CD14-positive monocyte (primary cell): ENCODE measurements around the gene CELF5. TPM values are rescaled to one million over a fixed set of nuclear protein-coding genes. Genes with fewer than 3 reads are reported as not detected.

Source experiments
- DNase-seq, 3 donors: peaks; one replicate each; pipeline ENCODE4 v3.0.0-alpha.2; 2011 to 2022
- H2AFZ ChIP-seq: 2 replicates; pipeline ENCODE4 v1.6.0; 2012; ENCODE audit warnings: mild to moderate bottlenecking, low read depth, low read length, inconsistent platforms; ENCODE audit not compliant: insufficient read depth, poor library complexity, severe bottlenecking
- H3K27ac ChIP-seq, 2 donors: 1 replicate in 1 of 2; 2 replicates in 1 of 2; pipeline ENCODE4 v1.5.1; 2012 to 2013; ENCODE audit warnings: low read length in 2 of 2, control low read depth in 1 of 2, inconsistent platforms in 1 of 2, low read depth in 1 of 2, mild to moderate bottlenecking in 1 of 2
- H3K27me3 ChIP-seq, 2 donors: one replicate each; pipeline versions ENCODE4 v1.6.0 to v1.6.1; 2011 to 2013; ENCODE audit warnings: low read length in 2 of 2; ENCODE audit not compliant: control insufficient read depth in 2 of 2, insufficient read depth in 2 of 2
- H3K36me3 ChIP-seq, 2 donors: replicated peaks in 1 of 2; 1 replicate in 1 of 2; 2 replicates in 1 of 2; pipeline versions ENCODE4 v1.5.1 to v1.6.1; 2012 to 2013; ENCODE audit warnings: low read length in 2 of 2, control low read depth in 1 of 2, inconsistent platforms in 1 of 2, mild to moderate bottlenecking in 1 of 2; ENCODE audit not compliant: insufficient read depth in 2 of 2, control insufficient read depth in 1 of 2
- H3K4me1 ChIP-seq, 2 donors: 1 replicate in 1 of 2; 2 replicates in 1 of 2; pipeline versions ENCODE4 v1.5.1 to v1.6.1; 2012 to 2013; ENCODE audit warnings: low read length in 2 of 2, control low read depth in 1 of 2, inconsistent platforms in 1 of 2, mild to moderate bottlenecking in 1 of 2, moderate library complexity in 1 of 2; ENCODE audit not compliant: insufficient read depth in 2 of 2, control insufficient read depth in 1 of 2
- H3K4me2 ChIP-seq: replicated peaks from 2 replicates; pipeline ENCODE3; 2012; ENCODE audit warnings: low read length, moderate library complexity, mild to moderate bottlenecking; ENCODE audit not compliant: poor library complexity, severe bottlenecking; ENCODE audit errors: extremely low read depth
- H3K4me3 ChIP-seq, 3 experiments: fragments of 200-600 bp in 1 of 3; sonication (generic) in 1 of 3; replicated peaks in 1 of 3; 1 replicate in 2 of 3; 2 replicates in 1 of 3; pipeline ENCODE4 v1.5.1; 2011 to 2013; ENCODE audit warnings: low read length in 3 of 3, mild to moderate bottlenecking in 3 of 3, control low read depth in 2 of 3, low read depth in 2 of 3, inconsistent platforms in 1 of 3, moderate library complexity in 1 of 3
- H3K79me2 ChIP-seq: 2 replicates; pipeline ENCODE4 v1.6.0; 2012; ENCODE audit warnings: mild to moderate bottlenecking, control low read depth, inconsistent platforms, low read length, moderate library complexity; ENCODE audit not compliant: insufficient read depth
- H3K9ac ChIP-seq: 2 replicates; pipeline ENCODE4 v1.6.0; 2017; ENCODE audit warnings: low read length, mild to moderate bottlenecking; ENCODE audit not compliant: insufficient read depth, poor library complexity, severe bottlenecking
- H3K9me3 ChIP-seq, 2 donors: replicated peaks in 1 of 2; 1 replicate in 1 of 2; 2 replicates in 1 of 2; pipeline versions ENCODE4 v1.5.1 to v1.6.1; 2012 to 2013; ENCODE audit warnings: low read length in 2 of 2, control low read depth in 1 of 2; ENCODE audit not compliant: control insufficient read depth in 1 of 2, insufficient read depth in 1 of 2
- H4K20me1 ChIP-seq: 2 replicates; pipeline ENCODE4 v1.6.0; 2012; ENCODE audit warnings: mild to moderate bottlenecking, low read length, control low read depth, moderate library complexity; ENCODE audit not compliant: insufficient read depth
- H3K27ac Mint-ChIP-seq, 7 donors: one replicate each; pipeline ENCODE4 v1.8.0; 2020; ENCODE audit warnings: mild to moderate bottlenecking in 7 of 7, mixed read lengths in 7 of 7, moderate library complexity in 6 of 7, inconsistent platforms in 2 of 7
- H3K27me3 Mint-ChIP-seq, 3 donors: one replicate each; pipeline ENCODE4 v1.8.0; 2021 to 2022; ENCODE audit warnings: low read depth in 3 of 3, mild to moderate bottlenecking in 3 of 3, mixed read lengths in 3 of 3, moderate library complexity in 3 of 3, inconsistent platforms in 1 of 3
- H3K36me3 Mint-ChIP-seq, 2 donors: one replicate each; pipeline ENCODE4 v1.8.0; 2020; ENCODE audit warnings: mixed read lengths in 2 of 2, inconsistent platforms in 1 of 2, mild to moderate bottlenecking in 1 of 2
- H3K4me1 Mint-ChIP-seq: one replicate; pipeline ENCODE4 v1.8.0; 2020; ENCODE audit warnings: mild to moderate bottlenecking, mixed read lengths
- H3K4me3 Mint-ChIP-seq, 2 donors: one replicate each; pipeline ENCODE4 v1.8.0; 2020; ENCODE audit warnings: mild to moderate bottlenecking in 2 of 2, mixed read lengths in 2 of 2, moderate library complexity in 1 of 2
- H3K9me3 Mint-ChIP-seq, 7 donors: one replicate each; pipeline ENCODE4 v1.8.0; 2020 to 2022; ENCODE audit warnings: mixed read lengths in 7 of 7, mild to moderate bottlenecking in 6 of 7, moderate library complexity in 6 of 7, inconsistent platforms in 2 of 7
- CTCF ChIP-seq: fragments of 200-600 bp; IDR thresholded peaks from one replicate; pipeline ENCODE4 v1.8.0; 2022; ENCODE audit warnings: antibody characterized with exemption, mild to moderate bottlenecking
- WGBS: methylation state at CpG from one replicate; pipeline ENCODE4 v1.1.5; 2013; ENCODE audit warnings: missing lambda C conversion rate; ENCODE audit not compliant: insufficient coverage; 5-methylcytosine and 5-hydroxymethylcytosine counted together
- intact Hi-C, 2 donors: fragments of 100-400 bp; cut with micrococcal nuclease; formaldehyde crosslinking; loops; one replicate each; pipeline versions ENCODE4 v1.15.0 to v1.15.1; 2023
- polyA plus RNA-seq, 3 donors: library from polyadenylated mRNA; depleted of rRNA in 1 of 3; unstranded in 2 of 3; stranded (reverse) in 1 of 3; fragments of 300-500 nt in 2 of 3; fragments of >200 nt in 1 of 3; fragmentation: Illumina TruSeq in 2 of 3; gene quantifications; 1 replicate in 2 of 3; 2 replicates in 1 of 3; pipeline ENCODE4 v1.2.3, GENCODE V29; 2012 to 2021

Gene CELF5
- polyA plus RNA-seq, 3 donors = not detected

DNA sequence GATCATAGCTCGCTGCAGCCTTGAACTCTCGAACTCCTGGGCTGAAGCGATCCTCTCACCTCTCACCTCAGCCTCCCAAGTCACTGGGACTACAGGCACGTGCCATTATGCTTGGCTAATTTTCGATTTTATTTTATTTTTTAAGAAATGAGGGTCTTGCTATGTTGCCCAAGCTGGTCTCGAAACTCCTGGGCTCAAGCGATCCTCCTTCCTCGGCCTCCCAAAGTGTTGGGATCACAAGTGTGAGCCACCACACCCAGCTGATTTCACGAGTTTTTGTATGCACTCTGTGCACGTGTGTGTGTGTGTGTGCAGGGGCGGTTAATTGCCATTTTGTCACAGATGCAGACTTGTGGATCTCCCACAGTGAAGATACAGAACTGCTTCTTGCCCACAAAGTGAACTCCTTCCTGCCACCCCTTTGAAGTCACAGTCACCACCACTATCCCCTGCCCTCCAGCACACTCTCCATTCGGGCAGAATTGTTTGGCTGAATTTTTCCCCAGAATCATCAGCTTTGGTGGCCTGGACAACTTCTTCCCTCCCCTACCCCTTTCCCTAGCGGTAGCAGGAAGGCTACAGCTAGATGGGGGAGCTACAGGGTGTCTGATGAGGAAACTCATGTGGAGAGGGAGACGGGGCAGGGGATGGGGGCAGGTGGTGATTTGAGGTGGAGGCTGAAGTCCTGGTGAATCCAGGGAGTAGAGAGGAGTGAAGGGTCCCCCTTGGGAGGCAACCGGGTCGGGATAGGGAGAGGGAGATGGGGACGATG lies 59.6 kb downstream of the CELF5 start:
- peak overlapping the region in 1 of 3 experiments; percentile 54 for H3K4me3 ChIP-seq
- H3K4me3 Mint-ChIP-seq = peak overlapping the region in 1 of 2 donors; percentile 51
- peak overlapping the region; percentile 67 for H3K4me2 ChIP-seq

More for the DNA sequence above, 59.6 kb downstream of the CELF5 start:
- Histone ChIP-seq H3K9me3 (peaks cover 0 to 8% of the 10 kb centered on the region in 2 donors), H3K79me2 (no peaks in the 10 kb centered on the region), H2AFZ (peak overlapping the region; percentile 73), H3K27me3 (peaks cover 2 to 11% of the 10 kb centered on the region in 2 donors), H3K36me3 (no peaks in the 10 kb centered on the region), H3K9ac (no peak overlapping the region), H4K20me1 (no peaks in the 10 kb centered on the region), H3K4me1 (peaks cover 4 to 15% of the 10 kb centered on the region in 2 donors), H3K27ac (no peak overlapping the region)
- WGBS = 70% methylated on average over 9 of the region's 17 CpGs
- DNase-seq = no peak
- intact Hi-C loops = no loop called here
- Mint-ChIP-seq H3K27me3 (peaks cover 12 to 45% (median 44%) of the 10 kb centered on the region in 3 donors), H3K36me3 (no peaks in the 10 kb centered on the region), H3K4me1 (peaks cover 7% of the 10 kb centered on the region), H3K9me3 (peaks cover 7 to 18% (median 12%) of the 10 kb centered on the region in 7 donors), H3K27ac (no peak overlapping the region)
- TF ChIP-seq CTCF = no peak
